HG03159 (cell line): ENCODE results near the gene SCN3A.

Experiments used
- ATAC-seq: cut with Tn5 transposase; IDR thresholded peaks from one replicate; pipeline ENCODE4 v1.9.1; 2021; ENCODE audit warnings: mild to moderate bottlenecking, moderate library complexity; ENCODE audit not compliant: unreplicated experiment

The SCN3A gene

GRCh38 chr2:165192729-165193128 lies 11.1 kb downstream of the SCN3A start:
- ATAC-seq = peak; percentile 49

DNA sequence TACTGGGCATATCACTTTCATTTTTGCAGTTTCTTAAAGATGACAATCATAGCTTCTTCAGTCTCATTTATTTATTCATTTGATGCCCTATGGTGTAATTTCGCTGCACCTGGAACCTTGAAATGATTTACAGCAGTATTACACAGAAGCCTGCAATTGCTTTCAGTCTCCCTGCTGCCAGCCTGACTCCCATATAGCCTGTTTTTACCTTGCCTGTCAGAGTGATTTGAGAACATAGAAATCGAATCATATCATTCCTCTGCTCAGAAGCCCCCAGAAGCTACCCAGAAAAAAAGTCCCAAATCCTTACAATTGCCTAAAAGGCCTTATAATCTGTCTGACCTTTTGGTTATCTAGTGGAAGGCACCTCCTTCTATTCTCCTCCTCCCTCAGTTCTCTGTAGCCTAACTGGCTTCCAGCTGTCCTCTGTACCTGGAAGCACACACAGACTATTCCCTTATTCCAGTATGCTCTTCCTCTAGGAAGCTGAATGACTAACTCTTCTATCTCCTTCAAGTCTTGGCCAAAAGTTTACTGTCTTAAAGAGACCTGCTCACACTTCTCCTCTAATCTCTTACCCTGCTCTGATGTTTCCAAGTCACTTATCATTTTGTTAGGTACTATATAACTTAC lies 12.6 kb downstream of the SCN3A start:
- no peak for ATAC-seq

DNA sequence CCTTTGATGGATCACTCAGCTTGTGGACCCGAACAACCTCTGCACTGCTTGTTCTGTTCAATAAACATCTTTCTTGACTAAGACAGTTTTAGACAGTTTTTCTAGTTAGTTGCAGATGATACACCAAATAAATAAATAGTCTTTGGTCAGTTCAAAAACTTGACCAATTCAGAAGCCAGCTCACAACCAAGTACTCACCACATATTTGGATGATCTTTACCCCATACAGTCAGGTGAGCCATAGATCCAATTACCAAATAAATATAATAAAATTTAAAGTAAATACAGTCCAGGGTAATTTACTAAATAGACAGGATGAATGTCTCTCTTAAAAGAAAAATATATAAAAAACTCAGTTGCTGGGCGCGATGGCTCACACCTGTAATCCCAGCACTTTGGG lies 18.2 kb downstream of the SCN3A start:
- ATAC-seq = no peak

GRCh38 chr2:165182029-165182428 lies 21.8 kb downstream of the SCN3A start:
- ATAC-seq = no peak

- no peak for ATAC-seq
Measured at GRCh38 chr2:165176780-165177179, 27.1 kb downstream of the SCN3A start.

- ATAC-seq = peak; percentile 91
Measured at GRCh38 chr2:165173215-165173614, 30.6 kb downstream of the SCN3A start.

DNA sequence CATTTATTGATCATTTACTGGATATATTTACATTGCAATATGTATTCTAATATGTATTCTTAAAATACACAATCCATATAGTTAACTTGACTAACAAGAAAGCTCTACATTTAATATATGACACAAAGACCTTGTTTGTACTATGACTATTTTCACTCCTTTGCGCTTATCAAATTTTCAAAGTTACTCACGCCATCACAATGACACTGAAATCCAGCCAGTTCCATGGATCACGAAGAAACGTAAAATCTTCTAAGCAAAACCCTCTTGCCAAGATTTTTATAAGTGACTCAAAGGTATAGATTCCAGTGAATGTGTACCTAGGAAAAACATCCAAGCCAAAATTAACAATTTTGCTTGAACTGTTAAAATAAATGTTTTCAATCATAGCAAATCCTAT lies 39.6 kb downstream of the SCN3A start:
- ATAC-seq = no peak

GRCh38 chr2:165163761-165164160 lies 40.1 kb downstream of the SCN3A start:
- no peak for ATAC-seq

DNA sequence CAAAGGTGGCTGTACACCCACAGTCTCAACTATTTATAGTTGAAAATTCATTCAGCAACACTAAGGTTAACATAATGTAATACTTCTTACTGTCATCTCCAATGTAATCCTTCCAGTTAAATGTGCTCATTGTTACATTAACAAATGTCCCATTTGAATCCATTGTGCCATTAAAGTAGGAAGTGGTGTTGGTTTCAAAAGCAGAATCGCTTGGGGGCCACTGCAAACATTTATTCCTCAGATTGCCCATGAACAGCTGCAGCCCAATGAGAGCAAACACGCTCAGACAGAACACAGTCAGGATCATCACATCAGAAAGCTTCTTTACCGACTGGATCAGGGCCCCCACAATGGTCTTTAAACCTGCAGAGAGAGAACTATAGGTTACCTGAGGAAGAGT lies 41.4 kb downstream of the SCN3A start:
- ATAC-seq = no peak

DNA sequence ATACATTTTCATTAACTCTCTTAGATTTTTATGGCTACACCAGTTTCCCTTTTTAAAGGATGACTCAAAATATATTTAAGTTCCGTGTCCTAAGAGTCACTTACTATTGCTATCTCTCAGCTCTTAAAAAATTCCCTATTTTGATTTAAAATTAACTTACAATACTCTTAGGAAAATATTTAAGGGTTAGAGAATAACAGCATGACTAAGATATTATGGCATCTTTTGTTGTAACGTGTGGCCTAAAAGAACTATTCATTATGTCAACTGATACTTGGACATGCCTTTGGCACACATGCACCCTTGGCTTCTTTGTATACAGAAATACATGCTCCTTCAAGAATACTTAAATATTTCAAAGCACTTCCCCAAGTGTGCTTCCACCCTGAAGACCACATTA lies 42.3 kb downstream of the SCN3A start:
- no peak for ATAC-seq

GRCh38 chr2:165157160-165157559 lies 46.7 kb downstream of the SCN3A start:
- no peak for ATAC-seq

- no peak for ATAC-seq
Measured at GRCh38 chr2:165155152-165155551, 48.7 kb downstream of the SCN3A start.

- peak; percentile 89 for ATAC-seq
Measured at GRCh38 chr2:165149439-165149838, 54.4 kb downstream of the SCN3A start.

DNA sequence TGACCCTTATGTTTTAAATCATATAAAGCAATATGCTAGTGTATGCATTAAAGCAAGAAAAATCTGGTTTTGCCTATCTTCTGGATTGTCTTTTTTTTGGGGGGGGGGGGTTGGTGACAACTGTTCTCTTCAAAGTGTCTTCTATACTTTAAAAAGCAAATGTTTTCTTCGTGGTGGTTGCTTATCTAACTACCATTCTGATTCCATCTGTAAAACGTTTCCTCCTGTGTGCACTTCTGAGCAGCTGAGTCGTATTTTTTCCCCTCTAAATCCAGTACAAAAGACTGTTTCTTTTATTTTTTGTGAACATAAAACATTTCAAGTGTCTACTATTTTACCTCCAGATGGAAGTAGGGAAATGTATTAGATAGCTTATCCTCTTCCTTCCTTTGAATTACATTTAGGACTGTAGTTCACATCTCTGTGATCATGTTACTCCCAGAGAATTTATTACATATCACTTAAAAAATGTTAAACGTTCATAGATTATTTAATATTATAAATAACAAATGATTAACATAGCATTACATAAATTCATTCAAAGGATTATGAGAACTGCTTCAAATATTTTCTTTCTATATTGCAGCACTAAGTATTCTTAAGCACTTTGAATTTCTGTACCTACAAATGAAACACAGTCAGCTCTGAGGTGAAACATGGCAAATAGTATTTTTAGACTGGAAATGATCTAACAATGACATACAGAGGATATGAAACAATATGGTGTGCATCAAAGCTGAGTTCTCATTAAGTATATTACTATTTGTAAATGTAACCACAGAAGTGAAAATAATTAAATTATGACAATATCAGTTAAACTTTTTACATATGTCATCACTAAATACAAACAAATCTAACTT lies 56.4 kb downstream of the SCN3A start:
- ATAC-seq = no peak

DNA sequence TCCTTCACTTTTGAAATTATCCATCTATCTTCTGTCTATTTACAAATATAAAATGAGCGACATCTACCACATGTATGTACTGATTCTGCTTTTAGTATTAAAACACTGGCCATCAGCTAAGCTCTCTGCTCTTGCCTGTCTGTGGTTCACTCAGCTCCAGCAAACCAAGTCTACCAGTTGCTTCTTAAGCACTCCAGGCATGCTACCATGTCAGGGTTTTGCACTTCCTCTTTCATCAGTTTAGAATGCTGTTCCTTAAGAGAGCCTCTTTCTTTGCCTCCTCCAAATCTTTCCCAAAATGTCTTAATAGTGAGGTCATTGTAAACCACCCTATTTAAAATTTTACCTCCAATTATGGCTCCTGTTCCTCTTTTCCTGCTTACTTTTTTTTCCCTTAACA lies 59.5 kb downstream of the SCN3A start:
- peak; percentile 72 for ATAC-seq

DNA sequence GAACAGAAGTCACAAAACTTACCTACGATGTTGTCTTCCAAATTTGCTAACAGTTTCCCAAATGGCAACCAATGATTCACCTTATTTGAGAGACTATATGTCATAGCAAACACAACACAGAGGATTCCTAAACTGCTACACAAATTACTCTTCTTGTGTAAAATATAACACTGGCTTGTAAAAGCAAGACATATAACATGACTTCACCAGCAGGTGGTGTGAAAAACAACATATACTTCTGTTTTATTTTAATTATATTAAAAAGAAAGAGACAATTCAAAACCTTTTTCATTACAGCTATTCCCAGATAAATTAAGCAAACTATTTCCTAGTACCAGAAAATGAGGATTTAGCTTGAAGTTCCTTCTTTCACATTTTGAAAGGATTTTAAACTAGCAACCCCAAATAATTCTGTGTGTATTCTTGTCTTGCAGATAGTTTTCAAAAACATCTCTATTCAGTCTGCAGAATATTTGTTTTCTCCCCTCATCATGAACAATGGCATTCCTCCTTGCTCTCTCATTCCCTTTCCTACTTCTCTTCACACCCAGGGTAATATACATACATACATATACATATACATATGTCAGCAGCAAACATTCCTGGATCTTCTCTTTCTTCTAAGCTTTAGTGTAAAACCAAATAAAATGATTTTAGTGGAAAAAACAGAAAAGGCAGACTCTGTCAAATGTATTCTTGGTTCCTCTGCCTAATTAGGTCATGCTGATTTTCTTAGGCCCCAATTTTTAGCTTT lies 62.1 kb downstream of the SCN3A start:
- no peak for ATAC-seq

DNA sequence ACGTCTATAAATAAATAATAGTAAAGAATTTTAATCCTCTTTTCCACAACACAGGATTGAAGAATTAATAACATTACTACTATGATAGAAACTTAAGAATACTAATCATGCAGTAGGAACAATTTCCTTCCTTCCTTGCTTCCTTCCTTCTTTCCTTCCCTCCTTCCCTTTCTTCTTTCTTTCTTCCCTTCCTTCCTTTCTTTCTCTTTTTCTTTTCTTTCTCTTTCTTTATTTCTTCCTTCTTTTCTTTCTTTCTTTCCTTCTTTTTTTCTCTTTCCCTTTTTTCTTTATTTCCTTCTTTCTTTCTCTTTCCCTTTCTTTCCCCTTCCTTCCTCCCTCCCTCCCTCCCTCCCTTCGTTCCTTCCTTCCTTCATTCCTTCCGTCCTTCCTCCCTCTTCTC lies 77.6 kb downstream of the SCN3A start:
- no peak for ATAC-seq

DNA sequence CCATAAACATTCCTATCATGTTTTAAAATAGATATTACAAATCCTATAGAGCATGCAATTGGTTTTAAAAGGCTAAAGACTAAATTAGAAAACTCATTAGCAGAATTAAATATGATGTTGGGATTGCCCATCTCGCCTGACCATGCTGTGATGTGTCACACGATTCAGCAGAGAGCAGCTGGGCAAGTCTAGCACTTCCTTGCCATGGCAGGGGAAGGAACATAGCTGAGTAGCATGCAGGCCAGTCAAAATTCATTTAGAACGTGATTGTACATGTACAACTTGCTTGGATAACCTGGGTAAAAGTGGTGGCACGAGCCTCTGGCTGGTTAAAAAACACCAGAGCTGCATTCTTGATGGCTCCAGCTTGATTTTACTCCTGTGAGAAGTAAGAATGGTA lies 81.3 kb downstream of the SCN3A start:
- ATAC-seq = no peak

DNA sequence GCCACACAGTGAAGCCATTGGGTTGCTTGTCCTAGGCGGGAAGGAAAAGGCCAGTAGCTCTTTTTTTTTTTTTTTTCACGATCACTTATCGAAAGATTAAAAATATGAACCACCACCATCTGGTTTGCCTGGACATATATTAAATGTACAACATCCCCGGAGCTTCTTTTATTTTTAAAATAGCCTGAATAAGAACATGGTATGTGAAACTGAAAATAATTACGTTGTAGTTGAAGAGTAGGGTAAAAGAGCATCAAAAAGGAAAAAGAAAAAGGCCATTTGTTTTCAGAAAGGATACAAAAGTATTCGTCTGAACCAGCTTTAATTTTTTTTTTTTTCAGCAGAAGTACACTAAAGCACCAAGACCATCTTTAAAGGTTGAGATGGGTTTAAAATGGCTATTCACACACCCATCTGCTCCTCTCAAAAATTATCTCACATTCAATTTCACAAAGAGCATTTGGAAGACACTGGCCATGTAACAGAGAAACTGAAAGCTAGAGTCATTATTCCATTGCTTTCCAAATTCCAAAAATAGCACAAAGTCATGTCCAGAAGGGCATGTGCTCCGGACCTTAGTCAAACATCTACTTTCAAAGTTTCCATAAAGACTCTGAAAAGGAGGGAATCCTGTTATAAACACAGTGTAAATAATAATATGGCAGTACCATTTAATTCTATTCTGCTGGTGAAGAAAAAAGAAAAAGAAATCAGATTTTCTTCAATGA lies 82.9 kb downstream of the SCN3A start:
- ATAC-seq = no peak

DNA sequence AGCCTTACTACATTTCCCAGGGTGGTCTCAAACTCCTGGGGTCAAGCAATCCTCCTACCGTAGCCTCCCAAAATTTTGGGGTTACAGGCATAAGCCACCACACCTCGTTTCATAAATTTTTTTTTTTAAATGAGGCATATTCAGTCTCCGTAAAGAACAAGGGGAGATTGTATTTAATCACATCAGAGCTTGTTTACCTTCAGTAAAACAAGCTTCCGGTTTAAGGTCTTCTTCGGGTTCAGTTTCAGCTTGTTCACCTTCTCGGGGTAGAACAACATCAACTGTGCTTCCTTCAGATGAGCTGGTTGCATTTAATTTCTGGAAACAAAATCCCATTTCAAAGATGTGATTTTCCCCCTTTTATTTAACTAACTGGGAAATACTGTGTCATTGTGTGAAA lies 88.6 kb downstream of the SCN3A start:
- ATAC-seq = no peak

- no peak for ATAC-seq
Measured at GRCh38 chr2:165114346-165114939, 89.4 kb downstream of the SCN3A start.
